Measurements from ENCODE around the gene FNDC3B. TPM values are rescaled to one million over a fixed set of nuclear protein-coding genes. Genes with fewer than 3 reads are reported as not detected.
"Not testable (repeated sequence)": the region's sequence is repeated elsewhere in the genome, so short reads cannot be mapped to it uniquely, and the experiment has no call there.

FNDC3B gene
- total RNA-seq, 1 donor from 2014 or later, result 204 TPM

DNA sequence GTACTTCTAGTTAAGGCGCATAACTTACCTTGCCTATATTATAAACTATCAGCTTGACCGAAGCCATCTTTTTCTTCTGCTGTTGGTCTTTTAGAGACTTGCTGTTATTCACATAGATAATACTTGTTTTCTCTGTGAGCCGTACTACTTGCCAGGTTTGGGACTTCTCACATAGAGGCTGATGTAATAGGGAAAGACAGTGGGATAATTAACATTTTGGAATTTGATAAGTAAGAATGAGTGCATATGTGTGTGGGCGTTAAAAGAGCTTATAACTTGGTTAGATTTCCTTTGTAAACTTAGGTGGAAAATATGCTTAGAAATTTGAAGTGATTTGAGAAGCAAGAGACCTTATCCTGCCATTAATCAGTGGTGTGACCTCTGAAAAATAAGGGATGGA lies 47.8 kb downstream of the FNDC3B start:
- Mint-ChIP-seq H3K27ac (ENCODE audit: unreplicated experiment) (peak overlapping the region; percentile 70), H3K27me3 (ENCODE audit: unreplicated experiment) (peaks cover 1% of the 10 kb centered on the region), H3K9me3 (ENCODE audit: unreplicated experiment) (no peaks in the 10 kb centered on the region), H3K4me3 (ENCODE audit: unreplicated experiment) (no peak overlapping the region), H3K4me1 (ENCODE audit: unreplicated experiment) (peaks cover 47% of the 10 kb centered on the region), H3K36me3 (ENCODE audit: low read depth, unreplicated experiment) (peaks cover 15% of the 10 kb centered on the region)
- no peak for DNase-seq (ENCODE audit: low spot score)
- TF ChIP-seq, protein P1, sequence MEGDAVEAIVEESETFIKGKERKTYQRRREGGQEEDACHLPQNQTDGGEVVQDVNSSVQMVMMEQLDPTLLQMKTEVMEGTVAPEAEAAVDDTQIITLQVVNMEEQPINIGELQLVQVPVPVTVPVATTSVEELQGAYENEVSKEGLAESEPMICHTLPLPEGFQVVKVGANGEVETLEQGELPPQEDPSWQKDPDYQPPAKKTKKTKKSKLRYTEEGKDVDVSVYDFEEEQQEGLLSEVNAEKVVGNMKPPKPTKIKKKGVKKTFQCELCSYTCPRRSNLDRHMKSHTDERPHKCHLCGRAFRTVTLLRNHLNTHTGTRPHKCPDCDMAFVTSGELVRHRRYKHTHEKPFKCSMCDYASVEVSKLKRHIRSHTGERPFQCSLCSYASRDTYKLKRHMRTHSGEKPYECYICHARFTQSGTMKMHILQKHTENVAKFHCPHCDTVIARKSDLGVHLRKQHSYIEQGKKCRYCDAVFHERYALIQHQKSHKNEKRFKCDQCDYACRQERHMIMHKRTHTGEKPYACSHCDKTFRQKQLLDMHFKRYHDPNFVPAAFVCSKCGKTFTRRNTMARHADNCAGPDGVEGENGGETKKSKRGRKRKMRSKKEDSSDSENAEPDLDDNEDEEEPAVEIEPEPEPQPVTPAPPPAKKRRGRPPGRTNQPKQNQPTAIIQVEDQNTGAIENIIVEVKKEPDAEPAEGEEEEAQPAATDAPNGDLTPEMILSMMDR (IDR thresholded peaks at IDR 0.05; ENCODE audit: unreplicated experiment), result no peak

DNA sequence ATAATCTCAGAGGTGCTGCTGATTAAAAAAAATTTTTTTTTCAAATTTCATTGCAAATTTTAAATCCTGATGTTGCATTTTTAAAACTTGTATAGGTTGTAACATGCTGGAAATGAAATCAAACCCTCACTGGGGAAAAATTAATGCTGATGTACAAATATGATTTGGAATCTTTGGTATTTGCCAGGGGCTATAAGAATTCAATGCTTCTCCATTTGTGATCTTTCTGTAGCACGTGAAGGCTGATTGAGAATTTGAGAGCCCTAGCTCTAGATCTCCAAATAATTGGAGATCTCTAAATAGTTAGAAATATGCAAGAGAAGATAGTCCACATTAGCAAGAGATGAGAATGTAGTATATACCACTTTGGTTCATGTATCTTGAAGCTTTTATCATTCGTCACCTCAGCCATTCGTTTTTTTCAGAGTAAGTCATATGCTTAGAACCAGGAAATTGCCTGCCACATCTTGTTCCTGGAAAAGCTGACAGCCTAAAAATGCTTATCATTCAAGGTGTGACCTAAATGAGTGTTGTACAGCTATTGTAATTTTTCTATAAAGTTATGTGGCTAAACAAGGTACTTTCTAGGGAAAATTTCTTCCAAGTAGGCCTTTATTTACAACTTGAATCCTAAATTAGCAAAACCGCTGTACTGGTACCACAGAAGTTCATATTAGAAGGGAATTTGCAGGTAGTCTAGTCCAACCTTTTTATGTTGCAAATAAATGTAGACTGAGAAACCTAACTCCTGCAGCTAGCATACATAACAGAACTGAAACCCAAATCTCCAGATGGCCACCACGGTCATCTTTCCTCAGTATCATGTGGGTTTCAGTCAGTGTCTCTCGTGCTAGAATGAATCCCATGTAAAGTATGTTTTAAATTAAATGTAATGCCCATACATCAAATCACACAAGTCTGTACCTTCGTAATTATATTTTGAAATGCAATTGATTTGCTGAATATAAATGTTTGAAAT lies 48.5 kb downstream of the FNDC3B start:
- H3K27ac Mint-ChIP-seq (ENCODE audit: unreplicated experiment), result peak overlapping the region; percentile 89
- TF ChIP-seq, protein P1 (IDR thresholded peaks at IDR 0.05; ENCODE audit: unreplicated experiment), result no peak
- H3K27me3 Mint-ChIP-seq (ENCODE audit: unreplicated experiment), result peaks cover 1% of the 10 kb centered on the region
- peaks cover 51% of the 10 kb centered on the region for H3K4me1 Mint-ChIP-seq (ENCODE audit: unreplicated experiment)
- H3K36me3 Mint-ChIP-seq (ENCODE audit: low read depth, unreplicated experiment), result peaks cover 16% of the 10 kb centered on the region
- no peak overlapping the region for H3K4me3 Mint-ChIP-seq (ENCODE audit: unreplicated experiment)
- H3K9me3 Mint-ChIP-seq (ENCODE audit: unreplicated experiment), result no peaks in the 10 kb centered on the region
- DNase-seq (ENCODE audit: low spot score), result no peak

DNA sequence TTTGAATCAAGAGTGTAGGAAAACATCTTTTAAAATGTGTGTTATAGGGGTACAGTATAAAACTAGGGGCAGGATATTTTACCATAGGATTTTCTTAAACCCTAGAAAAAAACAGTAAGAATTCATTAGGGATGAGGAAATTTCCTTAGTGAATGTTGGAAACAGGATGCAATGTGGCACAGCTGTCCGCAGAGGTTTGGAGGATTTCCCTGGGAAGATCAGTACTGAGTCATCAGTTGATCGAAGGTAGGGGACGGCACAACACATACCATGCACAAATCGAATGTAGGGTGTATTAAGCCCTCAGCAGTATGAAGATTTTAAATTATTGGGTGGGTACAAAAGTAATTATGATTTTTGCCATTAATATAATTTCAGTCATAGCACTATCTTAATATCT lies 49.9 kb downstream of the FNDC3B start:
- Mint-ChIP-seq H3K36me3 (ENCODE audit: low read depth, unreplicated experiment) (peaks cover 9% of the 10 kb centered on the region), H3K4me1 (ENCODE audit: unreplicated experiment) (peaks cover 52% of the 10 kb centered on the region), H3K9me3 (ENCODE audit: unreplicated experiment) (no peaks in the 10 kb centered on the region), H3K27me3 (ENCODE audit: unreplicated experiment) (peaks cover 1% of the 10 kb centered on the region), H3K27ac (ENCODE audit: unreplicated experiment) (peak overlapping the region; percentile 84), H3K4me3 (ENCODE audit: unreplicated experiment) (no peak overlapping the region)
- TF ChIP-seq, protein P1 (IDR thresholded peaks at IDR 0.05; ENCODE audit: unreplicated experiment), result no peak
- peak; percentile 22 for DNase-seq (ENCODE audit: low spot score)

DNA sequence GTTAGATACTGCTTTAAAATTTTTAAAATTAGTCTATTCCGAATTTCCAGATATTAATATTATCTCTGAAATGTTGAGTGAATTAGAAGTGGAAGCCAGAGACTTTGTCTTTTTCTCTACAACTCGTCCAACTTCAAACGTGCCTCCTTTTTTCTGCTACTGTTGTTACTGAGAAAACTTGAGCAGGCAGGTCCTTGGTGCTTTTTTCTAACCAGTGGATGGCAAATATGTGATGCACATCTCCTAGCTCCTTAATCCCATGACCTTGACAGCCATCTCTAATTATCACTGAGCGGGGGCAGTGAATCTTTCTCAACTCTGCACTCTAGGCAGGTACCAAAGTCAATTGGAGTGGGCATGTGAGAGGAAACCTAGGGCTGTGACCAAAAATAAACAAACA lies 50.7 kb downstream of the FNDC3B start:
- Mint-ChIP-seq H3K36me3 (ENCODE audit: low read depth, unreplicated experiment) (peaks cover 4% of the 10 kb centered on the region), H3K9me3 (ENCODE audit: unreplicated experiment) (no peaks in the 10 kb centered on the region), H3K4me1 (ENCODE audit: unreplicated experiment) (peaks cover 56% of the 10 kb centered on the region), H3K27me3 (ENCODE audit: unreplicated experiment) (peaks cover 1% of the 10 kb centered on the region), H3K4me3 (ENCODE audit: unreplicated experiment) (no peak overlapping the region), H3K27ac (ENCODE audit: unreplicated experiment) (peak overlapping the region; percentile 84)
- no peak for DNase-seq (ENCODE audit: low spot score)
- TF ChIP-seq, protein P1 (IDR thresholded peaks at IDR 0.05; ENCODE audit: unreplicated experiment), result no peak

DNA sequence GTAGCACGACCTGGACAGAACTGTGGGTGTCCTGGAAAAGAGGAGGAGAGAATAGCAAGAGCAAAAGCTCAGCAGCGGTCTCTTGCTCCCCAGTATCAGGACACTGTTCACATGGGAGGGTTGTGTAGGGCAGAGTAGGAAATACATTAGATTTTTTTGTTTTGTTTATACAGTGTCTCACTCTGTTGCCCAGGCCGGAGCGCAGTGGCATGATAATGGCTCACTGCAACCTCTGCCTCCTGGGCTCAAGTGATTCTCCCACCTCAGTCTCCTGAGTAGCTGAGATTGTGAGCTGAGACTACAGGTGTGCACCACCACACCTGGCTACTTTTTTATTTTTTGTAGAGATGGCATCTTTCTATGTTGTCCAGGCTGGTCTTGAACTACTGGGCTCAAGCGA lies 53.3 kb downstream of the FNDC3B start:
- H3K27ac Mint-ChIP-seq (ENCODE audit: unreplicated experiment), result peak overlapping the region; percentile 87
- peaks cover 4% of the 10 kb centered on the region for H3K36me3 Mint-ChIP-seq (ENCODE audit: low read depth, unreplicated experiment)
- TF ChIP-seq, protein P1 (IDR thresholded peaks at IDR 0.05; ENCODE audit: unreplicated experiment), result no peak
- no peaks in the 10 kb centered on the region for H3K9me3 Mint-ChIP-seq (ENCODE audit: unreplicated experiment)
- peaks cover 57% of the 10 kb centered on the region for H3K4me1 Mint-ChIP-seq (ENCODE audit: unreplicated experiment)
- no peak for DNase-seq (ENCODE audit: low spot score)
- H3K27me3 Mint-ChIP-seq (ENCODE audit: unreplicated experiment), result peaks cover 1% of the 10 kb centered on the region
- peak overlapping the region; percentile 70 for H3K4me3 Mint-ChIP-seq (ENCODE audit: unreplicated experiment)

DNA sequence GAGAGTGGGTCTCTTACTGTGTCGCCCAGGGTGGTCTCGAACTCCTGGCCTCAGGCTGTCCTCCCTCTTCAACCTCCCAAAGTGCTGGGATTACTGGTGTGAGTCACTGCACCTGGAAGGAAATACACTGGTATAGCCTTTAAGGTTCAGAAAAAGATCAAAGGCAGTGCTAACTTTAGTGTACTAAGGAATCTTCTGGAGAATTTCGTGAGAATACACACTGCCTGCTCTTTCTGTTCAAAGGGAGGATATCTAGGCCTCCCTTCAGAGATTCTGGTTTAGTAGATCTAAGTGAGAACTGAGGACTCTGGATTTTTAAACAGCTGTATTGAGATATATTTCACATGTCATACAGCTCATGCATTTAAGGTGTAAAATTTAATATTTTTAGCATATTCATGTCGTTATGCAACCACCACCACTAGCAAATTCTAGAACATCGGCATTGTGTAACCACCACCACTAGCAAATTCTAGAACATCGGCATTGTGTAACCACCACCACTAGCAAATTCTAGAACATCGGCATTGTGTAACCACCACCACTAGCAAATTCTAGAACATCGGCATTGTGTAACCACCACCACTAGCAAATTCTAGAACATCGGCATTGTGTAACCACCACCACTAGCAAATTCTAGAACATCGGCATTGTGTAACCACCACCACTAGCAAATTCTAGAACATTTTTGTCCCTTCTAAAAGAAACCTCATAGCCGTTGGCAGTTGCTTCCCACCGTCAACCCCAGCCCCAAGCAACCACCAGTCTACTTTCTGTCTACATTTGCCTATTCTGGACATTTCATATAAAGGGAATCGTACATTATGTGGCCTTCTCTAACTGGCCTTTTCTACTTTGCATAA lies 54.4 kb downstream of the FNDC3B start:
- not testable (repeated sequence) for H3K4me3 Mint-ChIP-seq (ENCODE audit: unreplicated experiment); H3K36me3 Mint-ChIP-seq (ENCODE audit: low read depth, unreplicated experiment); H3K9me3 Mint-ChIP-seq (ENCODE audit: unreplicated experiment); H3K27me3 Mint-ChIP-seq (ENCODE audit: unreplicated experiment); DNase-seq (ENCODE audit: low spot score); H3K27ac Mint-ChIP-seq (ENCODE audit: unreplicated experiment)
- peaks cover 61% of the 10 kb centered on the region for H3K4me1 Mint-ChIP-seq (ENCODE audit: unreplicated experiment)

Measured in endothelial cell (in vitro differentiated cells).